GM19023 (cell line): ENCODE data around the gene SOHLH1.

Source experiments
- ATAC-seq: cut with Tn5 transposase; IDR thresholded peaks from one replicate; pipeline ENCODE4 v1.9.1; 2021; ENCODE audit warnings: mild to moderate bottlenecking, moderate library complexity; ENCODE audit not compliant: unreplicated experiment

SOHLH1 gene

GRCh38 chr9:135662758-135663450 lies 36.4 kb downstream of the SOHLH1 start, which contains the start of gene LCN9:
LCN9 (plus strand) TSS chr9:135663309; CDS start chr9:135663322, 13 bp downstream.
- no peak for ATAC-seq

- ATAC-seq = no peak
These were observed 37.3 kb downstream of the SOHLH1 start for GRCh38 chr9:135661816-135662560.

DNA sequence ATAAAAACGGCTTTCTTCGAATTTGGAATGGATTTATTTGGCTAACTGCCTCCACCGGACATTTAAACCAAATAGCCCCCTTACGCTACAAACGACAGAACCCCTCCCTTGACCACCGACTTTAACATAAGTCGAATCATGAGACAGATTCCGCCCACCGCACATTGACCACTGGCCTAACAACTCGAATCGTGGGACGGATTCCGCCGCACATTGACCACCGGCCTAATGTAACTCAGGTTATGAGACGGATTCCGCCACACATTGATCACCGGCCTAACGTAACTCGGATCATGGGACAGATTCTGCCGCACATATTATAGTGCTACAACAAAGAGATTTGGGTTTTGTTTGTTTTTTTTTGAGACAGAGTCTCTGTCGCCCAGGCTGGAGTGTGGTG lies 38.9 kb downstream of the SOHLH1 start:
- no peak for ATAC-seq

- ATAC-seq = no peak
These were observed 40.0 kb downstream of the SOHLH1 start for GRCh38 chr9:135659252-135659651.

GRCh38 chr9:135657416-135657815 lies 41.9 kb downstream of the SOHLH1 start:
- no peak for ATAC-seq

DNA sequence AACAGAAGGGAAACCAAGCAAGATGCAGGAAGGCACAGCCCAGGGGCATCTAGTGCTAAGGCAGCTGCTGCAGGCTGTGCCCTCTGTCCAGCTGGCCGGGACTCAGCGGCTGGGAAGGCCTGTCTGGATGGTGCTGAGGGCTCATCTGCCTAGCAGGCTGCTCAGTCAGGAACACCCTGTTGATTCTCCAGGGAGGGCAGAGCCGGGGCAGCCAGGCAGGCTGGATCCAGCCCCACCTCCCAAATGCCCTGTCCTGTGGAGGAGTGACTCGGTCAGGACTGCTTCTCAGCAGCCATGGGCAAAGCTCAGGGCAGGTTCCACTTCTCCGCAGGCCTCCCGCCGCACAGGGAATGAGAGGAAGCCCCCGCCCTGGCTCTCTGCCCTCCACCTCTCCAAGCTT lies 44.0 kb downstream of the SOHLH1 start:
- ATAC-seq = no peak

DNA sequence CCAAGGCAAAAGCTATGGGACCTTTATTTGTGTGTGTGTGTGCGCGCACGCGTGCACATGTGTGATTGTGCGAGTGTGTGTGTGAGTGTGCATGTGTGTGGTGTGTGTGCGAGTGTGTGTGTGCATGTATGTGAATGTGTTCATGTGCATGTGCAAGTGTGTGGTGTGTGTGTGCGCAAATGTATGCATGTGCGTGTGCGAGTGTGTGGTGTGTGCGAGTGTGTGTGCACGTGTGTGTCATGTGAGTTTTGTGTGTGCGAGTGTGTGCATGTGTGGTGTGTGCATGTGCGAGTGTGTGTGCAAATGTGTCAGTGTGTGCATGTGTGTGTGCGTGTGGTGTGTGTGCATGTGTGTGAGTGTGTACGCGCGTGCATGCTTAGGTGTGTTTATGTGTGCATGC lies 48.9 kb downstream of the SOHLH1 start:
- ATAC-seq = no peak

DNA sequence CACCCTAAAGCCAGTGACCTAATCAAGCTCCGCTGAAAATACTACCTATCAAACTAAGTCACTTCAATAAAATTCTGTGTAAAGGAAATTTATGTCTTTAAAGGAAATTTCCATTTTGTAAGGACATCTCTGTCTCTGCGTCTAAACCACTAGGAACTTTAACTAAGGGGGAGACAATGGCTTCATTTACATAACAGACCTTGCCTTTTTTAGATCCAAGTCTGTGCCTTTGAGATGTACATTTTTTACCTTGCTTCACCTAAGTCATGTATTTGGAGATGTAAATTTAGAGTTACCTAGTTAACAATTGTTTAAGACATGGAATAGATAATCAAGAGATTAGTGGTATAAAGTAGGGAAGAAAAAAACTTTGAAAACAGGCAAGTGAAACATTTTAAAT lies 49.8 kb downstream of the SOHLH1 start:
- no peak for ATAC-seq

GRCh38 chr9:135648494-135649410 lies 50.5 kb downstream of the SOHLH1 start:
- no peak for ATAC-seq

DNA sequence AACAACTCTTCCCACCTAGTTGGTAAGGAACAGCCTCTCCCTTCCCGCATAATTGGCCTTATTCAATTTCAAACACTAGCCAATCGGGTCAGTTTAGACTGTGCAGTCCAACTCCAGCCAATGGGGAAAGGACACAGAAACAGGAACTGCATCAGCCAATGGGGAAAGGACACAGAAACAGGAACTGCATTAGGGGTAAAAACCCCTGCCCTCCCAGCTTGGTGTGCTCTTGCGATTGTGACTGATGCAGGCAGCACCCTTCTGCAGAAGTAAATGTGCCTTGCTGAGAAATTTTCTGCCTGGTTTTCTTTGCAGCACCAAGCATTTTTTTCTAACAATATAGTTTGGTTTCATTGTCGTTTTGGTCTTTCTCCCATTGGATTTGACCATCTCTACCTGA lies 51.4 kb downstream of the SOHLH1 start:
- ATAC-seq = no peak

GRCh38 chr9:135644631-135645218 lies 54.6 kb downstream of the SOHLH1 start:
- no peak for ATAC-seq
